ENCODE results near the gene ORC3.
"Not testable (repeated sequence)": the region's sequence is repeated elsewhere in the genome, so short reads cannot be mapped to it uniquely, and the experiment has no call there.

Gene ORC3

DNA sequence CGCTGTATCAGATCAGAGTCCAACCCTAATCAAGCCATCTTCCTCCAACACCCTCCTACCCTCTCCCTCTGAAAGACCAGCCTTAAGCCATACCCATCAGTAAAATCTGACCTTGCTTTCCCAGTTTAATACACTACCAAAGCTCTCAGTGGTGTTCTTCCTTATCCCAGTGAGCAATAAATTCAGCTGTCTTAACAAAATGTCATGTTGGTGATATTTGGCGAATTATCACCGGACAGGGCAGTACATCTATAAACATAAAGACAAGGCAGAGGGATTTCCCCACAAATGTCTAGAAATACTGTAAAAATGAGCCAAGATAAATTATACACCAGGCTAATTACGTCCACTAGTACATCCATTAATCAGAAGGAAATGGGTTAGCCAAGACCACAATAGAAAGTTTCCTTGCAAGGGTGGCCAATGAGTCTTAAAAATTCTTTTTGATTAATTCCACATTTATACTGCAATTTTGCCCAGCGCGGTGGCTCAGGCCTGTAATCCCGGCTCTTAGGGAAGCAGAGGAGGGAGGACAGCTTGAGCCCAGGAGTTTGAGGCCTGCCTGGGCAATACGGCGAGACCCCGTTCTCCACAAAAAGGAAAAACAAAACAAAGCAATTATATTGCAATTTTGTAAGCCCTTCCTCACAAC, 1.1 kb upstream of the ORC3 start:
- peak overlapping the region; percentile 84 for H3K27ac ChIP-seq (ENCODE audit: low read depth, low read length)

DNA sequence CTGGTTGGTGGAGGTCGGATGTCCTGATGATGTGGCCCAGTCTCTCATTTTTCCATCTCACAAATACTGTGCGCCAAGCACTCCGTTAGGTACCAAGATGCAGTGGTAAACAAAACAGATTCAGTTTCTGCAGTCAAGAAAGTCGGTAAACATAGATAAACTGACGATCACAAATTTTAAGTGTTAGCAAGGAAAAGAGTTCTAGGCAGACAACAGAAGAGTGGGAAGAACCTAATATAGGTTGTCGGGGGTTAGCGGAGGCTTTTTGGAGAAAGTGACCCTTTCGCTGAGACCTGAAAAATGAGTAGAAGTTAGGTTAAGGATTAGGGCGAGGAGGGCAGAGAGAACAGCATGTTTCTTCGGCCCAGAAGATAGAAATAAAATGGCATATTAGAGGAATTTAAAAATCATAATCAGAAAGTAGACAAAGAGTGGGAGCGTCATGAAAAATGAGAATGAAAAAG, 514 bp downstream of the ORC3 start:
- H3K4me1 ChIP-seq (ENCODE audit: control insufficient read depth in 5 of 5, insufficient read depth in 5 of 5, low read length in 5 of 5): peaks cover 4 to 36% (median 30%) of the 10 kb centered on the region in 5 donors
- H3K9me3 ChIP-seq (ENCODE audit: control insufficient read depth in 5 of 5, low read length in 5 of 5): no peaks in the 10 kb centered on the region
- peaks cover 6 to 9% (median 8%) of the 10 kb centered on the region in 5 donors for H3K36me3 ChIP-seq (ENCODE audit: control insufficient read depth in 5 of 5, insufficient read depth in 5 of 5, low read length in 5 of 5)
- H3K4me3 ChIP-seq (ENCODE audit: low read depth in 1 of 5, low read length in 5 of 5): peak overlapping the region; percentile 90 to 100 (median 99)
- H3K27ac ChIP-seq (ENCODE audit: low read depth, low read length): peak overlapping the region; percentile 84
- H3K9ac ChIP-seq (ENCODE audit: low read length in 5 of 5): peak overlapping the region; percentile 90 to 98 (median 96)
- no peaks in the 10 kb centered on the region for H3K27me3 ChIP-seq (ENCODE audit: control insufficient read depth in 5 of 5, insufficient read depth in 4 of 5, low read length in 5 of 5)

More for the DNA sequence above, 1.1 kb upstream of the ORC3 start:
- Histone ChIP-seq H3K9me3 (ENCODE audit: control insufficient read depth in 5 of 5, low read length in 5 of 5) (no peaks in the 10 kb centered on the region), H3K9ac (ENCODE audit: low read length in 5 of 5) (peak overlapping the region; percentile 88 to 98 (median 96)), H3K27me3 (ENCODE audit: control insufficient read depth in 5 of 5, insufficient read depth in 4 of 5, low read length in 5 of 5) (no peaks in the 10 kb centered on the region), H3K4me3 (ENCODE audit: low read depth in 1 of 5, low read length in 5 of 5) (peak overlapping the region; percentile 90 to 100 (median 98)), H3K4me1 (ENCODE audit: control insufficient read depth in 5 of 5, insufficient read depth in 5 of 5, low read length in 5 of 5) (peaks cover 4 to 36% (median 33%) of the 10 kb centered on the region in 5 donors), H3K36me3 (ENCODE audit: control insufficient read depth in 5 of 5, insufficient read depth in 5 of 5, low read length in 5 of 5) (peaks cover 0 to 2% (median 0%) of the 10 kb centered on the region in 5 donors)

DNA sequence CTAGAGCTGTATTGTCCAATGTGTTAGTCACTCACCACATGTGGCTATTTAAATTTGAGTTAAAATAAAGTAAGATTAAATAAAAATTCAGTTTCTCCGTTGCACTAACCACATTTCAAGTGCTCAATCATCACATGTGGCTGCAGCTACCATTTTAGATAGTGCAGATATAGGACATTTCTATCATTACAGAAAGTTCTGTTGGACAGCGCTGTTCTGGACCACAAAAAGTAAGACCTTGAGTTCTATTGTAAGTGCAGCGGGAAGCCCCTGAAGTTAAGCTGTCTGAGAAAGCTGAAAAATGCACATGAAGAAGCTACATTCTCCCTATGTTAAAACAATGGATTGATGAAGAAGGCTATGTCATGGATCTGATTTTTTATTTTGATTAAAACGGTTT, 1.1 kb downstream of the ORC3 start:
- Histone ChIP-seq H3K36me3 (ENCODE audit: control insufficient read depth in 5 of 5, insufficient read depth in 5 of 5, low read length in 5 of 5) (peaks cover 9 to 14% (median 11%) of the 10 kb centered on the region in 5 donors), H3K27ac (ENCODE audit: low read depth, low read length) (no peak overlapping the region), H3K9me3 (ENCODE audit: control insufficient read depth in 5 of 5, low read length in 5 of 5) (no peaks in the 10 kb centered on the region), H3K9ac (ENCODE audit: low read length in 5 of 5) (peak overlapping the region in 3 of 5 donors; percentile 90 to 97 (median 96)), H3K4me1 (ENCODE audit: control insufficient read depth in 5 of 5, insufficient read depth in 5 of 5, low read length in 5 of 5) (peaks cover 4 to 35% (median 30%) of the 10 kb centered on the region in 5 donors), H3K4me3 (ENCODE audit: low read depth in 1 of 5, low read length in 5 of 5) (peak overlapping the region in 4 of 5 donors; percentile 98 to 100 (median 100)), H3K27me3 (ENCODE audit: control insufficient read depth in 5 of 5, insufficient read depth in 4 of 5, low read length in 5 of 5) (no peaks in the 10 kb centered on the region)

DNA sequence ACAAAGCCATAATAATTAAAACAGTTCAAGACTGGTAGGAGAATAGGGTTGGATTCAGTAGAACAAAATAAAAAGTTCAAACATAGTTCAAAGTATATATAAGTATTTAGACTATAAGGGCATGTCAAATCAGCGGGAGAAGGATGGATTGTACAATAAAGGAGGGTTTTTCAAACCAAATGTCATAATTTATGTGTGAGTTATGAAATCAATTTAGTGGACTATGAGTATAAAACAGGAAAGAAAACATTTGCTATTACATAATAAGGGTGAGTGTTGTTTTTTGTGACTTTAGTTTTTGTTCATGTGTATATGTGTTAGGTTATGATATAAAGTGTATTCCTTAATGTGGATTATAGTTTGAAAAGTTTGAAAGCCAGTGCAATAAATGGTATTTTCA, 10.6 kb downstream of the ORC3 start:
- no peaks in the 10 kb centered on the region for H3K4me1 ChIP-seq (ENCODE audit: control insufficient read depth in 5 of 5, insufficient read depth in 5 of 5, low read length in 5 of 5)
- H3K27me3 ChIP-seq (ENCODE audit: control insufficient read depth in 5 of 5, insufficient read depth in 4 of 5, low read length in 5 of 5): no peaks in the 10 kb centered on the region
- H3K9me3 ChIP-seq (ENCODE audit: control insufficient read depth in 5 of 5, low read length in 5 of 5): no peaks in the 10 kb centered on the region
- H3K4me3 ChIP-seq (ENCODE audit: low read depth in 1 of 5, low read length in 5 of 5): no peak overlapping the region
- H3K9ac ChIP-seq (ENCODE audit: low read length in 5 of 5): no peak overlapping the region
- H3K36me3 ChIP-seq (ENCODE audit: control insufficient read depth in 5 of 5, insufficient read depth in 5 of 5, low read length in 5 of 5): peaks cover 2 to 10% (median 6%) of the 10 kb centered on the region in 5 donors
- H3K27ac ChIP-seq (ENCODE audit: low read depth, low read length): no peak overlapping the region

GRCh38 chr6:87606199-87606598, 16.3 kb downstream of the ORC3 start:
- no peak overlapping the region for H3K9ac ChIP-seq (ENCODE audit: low read length in 5 of 5)
- no peaks in the 10 kb centered on the region for H3K4me1 ChIP-seq (ENCODE audit: control insufficient read depth in 5 of 5, insufficient read depth in 5 of 5, low read length in 5 of 5)
- peaks cover 13 to 23% (median 19%) of the 10 kb centered on the region in 5 donors for H3K36me3 ChIP-seq (ENCODE audit: control insufficient read depth in 5 of 5, insufficient read depth in 5 of 5, low read length in 5 of 5)
- no peaks in the 10 kb centered on the region for H3K9me3 ChIP-seq (ENCODE audit: control insufficient read depth in 5 of 5, low read length in 5 of 5)
- H3K27ac ChIP-seq (ENCODE audit: low read depth, low read length): no peak overlapping the region
- H3K4me3 ChIP-seq (ENCODE audit: low read depth in 1 of 5, low read length in 5 of 5): no peak overlapping the region
- H3K27me3 ChIP-seq (ENCODE audit: control insufficient read depth in 5 of 5, insufficient read depth in 4 of 5, low read length in 5 of 5): no peaks in the 10 kb centered on the region

DNA sequence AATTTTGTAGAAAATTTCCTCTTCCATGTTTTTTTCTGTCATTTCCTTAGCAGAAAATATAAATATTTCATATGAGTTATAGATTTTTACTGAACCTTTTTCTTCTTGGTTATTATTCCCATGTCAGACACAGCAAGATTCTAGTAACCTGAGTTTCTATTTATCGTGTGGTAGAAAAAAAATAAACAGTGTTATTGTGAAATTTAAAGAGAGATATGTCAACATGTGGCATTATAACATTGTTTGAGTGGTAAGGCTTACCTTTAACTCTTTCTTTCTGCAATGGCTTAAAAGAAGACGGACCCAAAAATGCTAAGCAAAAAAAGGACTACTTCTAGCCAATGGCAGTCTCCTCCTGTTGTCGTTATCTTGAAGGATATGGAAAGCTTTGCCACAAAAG, 18.9 kb downstream of the ORC3 start:
- Histone ChIP-seq H3K4me3 (ENCODE audit: low read depth in 1 of 5, low read length in 5 of 5) (no peak overlapping the region), H3K27ac (ENCODE audit: low read depth, low read length) (no peak overlapping the region), H3K9me3 (ENCODE audit: control insufficient read depth in 5 of 5, low read length in 5 of 5) (no peaks in the 10 kb centered on the region), H3K36me3 (ENCODE audit: control insufficient read depth in 5 of 5, insufficient read depth in 5 of 5, low read length in 5 of 5) (peaks cover 18 to 47% (median 33%) of the 10 kb centered on the region in 5 donors), H3K27me3 (ENCODE audit: control insufficient read depth in 5 of 5, insufficient read depth in 4 of 5, low read length in 5 of 5) (no peaks in the 10 kb centered on the region), H3K9ac (ENCODE audit: low read length in 5 of 5) (no peak overlapping the region), H3K4me1 (ENCODE audit: control insufficient read depth in 5 of 5, insufficient read depth in 5 of 5, low read length in 5 of 5) (no peaks in the 10 kb centered on the region)

DNA sequence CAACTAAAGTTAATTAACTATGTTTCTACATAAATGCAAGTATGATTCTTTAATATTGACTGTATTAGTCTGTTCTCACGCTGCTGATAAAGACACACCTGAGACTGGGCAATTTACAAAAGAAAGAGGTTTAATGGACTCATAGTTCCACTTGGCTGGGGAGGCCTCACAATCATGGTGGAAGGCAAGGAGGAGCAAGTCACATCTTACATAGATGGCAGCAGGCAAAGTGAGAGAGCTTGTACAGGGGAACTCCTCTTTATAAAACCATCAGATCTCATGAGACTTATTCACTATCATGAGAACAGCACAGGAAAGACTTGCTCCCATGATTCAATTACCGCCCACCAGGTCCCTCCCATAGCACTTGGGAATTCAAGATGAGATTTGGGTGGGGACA, 23.1 kb downstream of the ORC3 start:
- H3K9ac ChIP-seq (ENCODE audit: low read length in 5 of 5); H3K27ac ChIP-seq (ENCODE audit: low read depth, low read length); H3K27me3 ChIP-seq (ENCODE audit: control insufficient read depth in 5 of 5, insufficient read depth in 4 of 5, low read length in 5 of 5); H3K9me3 ChIP-seq (ENCODE audit: control insufficient read depth in 5 of 5, low read length in 5 of 5); H3K4me1 ChIP-seq (ENCODE audit: control insufficient read depth in 5 of 5, insufficient read depth in 5 of 5, low read length in 5 of 5); H3K4me3 ChIP-seq (ENCODE audit: low read depth in 1 of 5, low read length in 5 of 5): not testable (repeated sequence)
- H3K36me3 ChIP-seq (ENCODE audit: control insufficient read depth in 5 of 5, insufficient read depth in 5 of 5, low read length in 5 of 5): peaks cover 9 to 44% (median 25%) of the 10 kb centered on the region in 5 donors

DNA sequence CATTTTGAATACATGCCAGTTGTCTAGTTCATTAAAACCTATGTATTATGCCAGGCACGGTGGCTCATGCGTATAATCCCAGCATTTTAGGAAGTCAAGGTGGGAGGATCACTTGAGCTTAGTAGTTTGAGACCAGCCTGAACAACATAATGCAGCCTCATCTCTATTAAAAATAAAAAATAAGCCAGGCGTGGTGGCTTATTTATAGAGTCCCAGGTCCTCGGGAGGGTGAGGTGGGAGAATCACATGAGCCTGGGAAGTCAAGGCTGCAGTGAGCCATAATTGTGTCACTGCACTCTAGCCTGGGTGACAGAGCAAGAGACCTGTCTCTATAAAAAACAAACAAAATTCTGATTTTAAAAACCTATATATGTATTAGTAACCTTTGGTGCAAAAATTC, 27.5 kb downstream of the ORC3 start:
- no peak overlapping the region for H3K9ac ChIP-seq (ENCODE audit: low read length in 5 of 5)
- H3K4me3 ChIP-seq (ENCODE audit: low read depth in 1 of 5, low read length in 5 of 5): no peak overlapping the region
- H3K4me1 ChIP-seq (ENCODE audit: control insufficient read depth in 5 of 5, insufficient read depth in 5 of 5, low read length in 5 of 5): peaks cover 0 to 6% (median 0%) of the 10 kb centered on the region in 5 donors
- H3K27me3 ChIP-seq (ENCODE audit: control insufficient read depth in 5 of 5, insufficient read depth in 4 of 5, low read length in 5 of 5): no peaks in the 10 kb centered on the region
- no peaks in the 10 kb centered on the region for H3K9me3 ChIP-seq (ENCODE audit: control insufficient read depth in 5 of 5, low read length in 5 of 5)
- peaks cover 9 to 25% (median 17%) of the 10 kb centered on the region in 5 donors for H3K36me3 ChIP-seq (ENCODE audit: control insufficient read depth in 5 of 5, insufficient read depth in 5 of 5, low read length in 5 of 5)
- no peak overlapping the region for H3K27ac ChIP-seq (ENCODE audit: low read depth, low read length)

DNA sequence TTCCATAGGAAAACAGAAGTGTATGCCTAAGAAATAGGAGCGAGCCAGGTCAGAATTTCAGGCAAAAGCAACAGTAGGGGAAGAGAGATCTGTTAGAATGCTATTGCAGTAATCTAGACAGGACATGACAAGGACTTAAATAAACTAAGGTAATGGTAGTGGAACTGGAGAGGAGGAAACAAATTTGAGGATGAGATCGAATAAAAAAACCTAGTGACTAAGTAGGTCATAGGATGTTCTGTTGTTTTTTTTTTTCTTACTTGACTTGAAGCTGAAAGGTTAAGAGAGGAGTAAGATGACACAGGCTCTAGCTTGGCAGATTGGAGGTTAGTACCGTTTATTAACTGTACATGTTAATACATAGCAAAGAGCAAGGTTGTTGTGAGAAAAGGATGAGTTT, 28.6 kb downstream of the ORC3 start:
- Histone ChIP-seq H3K9me3 (ENCODE audit: control insufficient read depth in 5 of 5, low read length in 5 of 5) (no peaks in the 10 kb centered on the region), H3K27ac (ENCODE audit: low read depth, low read length) (no peak overlapping the region), H3K4me3 (ENCODE audit: low read depth in 1 of 5, low read length in 5 of 5) (no peak overlapping the region), H3K36me3 (ENCODE audit: control insufficient read depth in 5 of 5, insufficient read depth in 5 of 5, low read length in 5 of 5) (peaks cover 5 to 21% (median 17%) of the 10 kb centered on the region in 5 donors), H3K9ac (ENCODE audit: low read length in 5 of 5) (no peak overlapping the region), H3K4me1 (ENCODE audit: control insufficient read depth in 5 of 5, insufficient read depth in 5 of 5, low read length in 5 of 5) (peaks cover 0 to 6% (median 3%) of the 10 kb centered on the region in 5 donors), H3K27me3 (ENCODE audit: control insufficient read depth in 5 of 5, insufficient read depth in 4 of 5, low read length in 5 of 5) (no peaks in the 10 kb centered on the region)

- H3K27ac ChIP-seq (ENCODE audit: low read depth, low read length): no peak overlapping the region
- H3K9ac ChIP-seq (ENCODE audit: low read length in 5 of 5): no peak overlapping the region
- H3K4me1 ChIP-seq (ENCODE audit: control insufficient read depth in 5 of 5, insufficient read depth in 5 of 5, low read length in 5 of 5): peaks cover 0 to 3% (median 0%) of the 10 kb centered on the region in 5 donors
- H3K36me3 ChIP-seq (ENCODE audit: control insufficient read depth in 5 of 5, insufficient read depth in 5 of 5, low read length in 5 of 5): peaks cover 0 to 17% (median 13%) of the 10 kb centered on the region in 5 donors
- H3K9me3 ChIP-seq (ENCODE audit: control insufficient read depth in 5 of 5, low read length in 5 of 5): no peaks in the 10 kb centered on the region
- H3K4me3 ChIP-seq (ENCODE audit: low read depth in 1 of 5, low read length in 5 of 5): no peak overlapping the region
- no peaks in the 10 kb centered on the region for H3K27me3 ChIP-seq (ENCODE audit: control insufficient read depth in 5 of 5, insufficient read depth in 4 of 5, low read length in 5 of 5)
These were observed 33.3 kb downstream of the ORC3 start for GRCh38 chr6:87623248-87623647.

Measured in subcutaneous abdominal adipose tissue (tissue), 5 donors.